Activated CD8-positive, alpha-beta memory T cell treated with anti-CD3 and anti-CD28 coated beads for 4 hours (primary cell): ENCODE data around the gene FBXL5.

Experiments used
- DNase-seq, 2 donors: peaks; one replicate each; pipeline ENCODE4 v3.0.0-alpha.2; 2020; ENCODE audit warnings: low read depth in 2 of 2

FBXL5 gene

DNA sequence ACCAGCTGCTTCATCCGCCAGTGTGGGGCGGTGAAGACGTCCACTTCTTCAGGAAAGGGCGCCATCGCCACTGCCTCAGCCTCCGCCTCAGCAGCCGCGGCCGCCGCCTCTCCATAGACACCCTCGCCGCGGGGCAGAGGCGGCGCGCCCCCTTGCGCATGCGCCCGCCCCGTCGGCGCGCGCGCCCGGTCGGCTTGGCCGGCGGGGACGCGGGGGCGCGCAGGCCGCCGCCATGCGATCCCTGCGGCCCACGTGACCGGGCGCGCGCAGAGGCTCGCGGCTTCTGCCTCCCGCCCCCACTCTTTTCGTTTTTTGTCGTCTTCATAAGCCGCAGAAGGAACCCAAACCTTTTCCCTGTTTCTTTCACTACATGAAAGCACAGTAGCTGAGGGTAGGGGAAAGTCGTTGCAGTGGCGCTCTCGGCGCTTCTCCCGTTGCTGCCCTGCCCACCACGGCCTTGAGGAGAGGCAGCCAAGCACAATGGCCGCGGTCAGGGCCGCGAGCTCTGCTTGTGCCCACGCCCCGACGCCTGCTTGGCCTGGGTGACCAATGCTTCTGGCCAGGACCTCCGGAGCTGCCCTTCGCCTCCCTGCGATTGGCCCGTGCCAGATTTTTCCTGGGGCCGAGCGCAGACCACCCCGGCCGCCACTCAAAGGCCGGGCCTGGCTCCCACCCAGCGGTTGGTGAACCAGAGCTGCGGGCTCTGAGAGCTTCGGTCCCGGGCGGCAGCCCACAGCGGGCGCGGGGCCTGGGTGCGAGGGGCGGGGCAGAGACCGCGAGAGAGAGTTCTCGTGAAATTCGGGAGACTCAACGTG, at the start of gene FBXL5:
FBXL5 (minus strand) TSS at position 135 of the 815 bp plus-strand sequence; CDS start at position 65, 70 bp downstream.
- peak; percentile 53 to 54 for DNase-seq

- DNase-seq = no peak
These were observed 49.0 kb upstream of the FBXL5 start for GRCh38 chr4:15704129-15704528.

GRCh38 chr4:15703439-15703838, 48.3 kb upstream of the FBXL5 start:
- DNase-seq = no peak

DNA sequence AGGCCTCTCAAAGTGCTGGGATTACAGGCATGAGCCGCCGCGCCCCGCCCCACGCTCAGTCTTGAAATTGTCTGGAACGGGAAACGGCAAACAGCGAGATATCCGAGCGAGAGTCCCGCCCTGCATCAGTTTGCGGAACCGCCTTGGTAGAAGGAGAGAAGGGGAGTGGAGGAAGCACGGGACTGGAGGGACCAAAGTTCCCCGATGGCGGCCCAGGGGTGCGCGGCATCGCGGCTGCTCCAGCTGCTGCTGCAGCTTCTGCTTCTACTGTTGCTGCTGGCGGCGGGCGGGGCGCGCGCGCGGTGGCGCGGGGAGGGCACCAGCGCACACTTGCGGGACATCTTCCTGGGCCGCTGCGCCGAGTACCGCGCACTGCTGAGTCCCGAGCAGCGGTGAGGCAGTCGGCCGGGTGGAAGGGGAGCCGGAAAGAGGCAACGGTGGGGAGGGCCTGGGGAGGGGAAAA, 47.8 kb upstream of the FBXL5 start, which contains the start of gene BST1:
BST1 (plus strand) TSS at position 125 of the 463 bp plus-strand sequence; CDS start at position 205, 80 bp downstream.
- DNase-seq = peak in 1 of 2 donors; percentile 10

- no peak for DNase-seq
These were observed 41.7 kb upstream of the FBXL5 start for GRCh38 chr4:15696866-15697265.

DNA sequence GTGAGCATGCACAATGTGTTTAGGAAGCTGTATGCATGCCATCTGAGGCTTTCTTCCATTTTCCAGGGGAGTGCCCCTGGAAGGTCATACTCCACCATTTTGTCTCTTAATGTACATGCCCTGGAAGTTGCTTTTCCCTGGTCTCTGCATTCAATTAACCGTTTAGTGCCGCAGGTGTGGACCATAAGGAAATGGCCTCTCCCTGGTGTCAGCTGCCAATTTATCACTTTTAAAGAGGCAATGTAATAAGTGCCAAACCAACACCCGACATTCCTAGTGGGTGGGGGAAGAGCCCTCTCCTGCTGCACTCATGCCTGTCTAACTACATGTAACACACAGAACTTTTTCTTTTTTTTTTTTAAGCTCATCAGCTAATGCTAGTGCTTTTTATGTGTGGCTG, 40.6 kb upstream of the FBXL5 start:
- no peak for DNase-seq

DNA sequence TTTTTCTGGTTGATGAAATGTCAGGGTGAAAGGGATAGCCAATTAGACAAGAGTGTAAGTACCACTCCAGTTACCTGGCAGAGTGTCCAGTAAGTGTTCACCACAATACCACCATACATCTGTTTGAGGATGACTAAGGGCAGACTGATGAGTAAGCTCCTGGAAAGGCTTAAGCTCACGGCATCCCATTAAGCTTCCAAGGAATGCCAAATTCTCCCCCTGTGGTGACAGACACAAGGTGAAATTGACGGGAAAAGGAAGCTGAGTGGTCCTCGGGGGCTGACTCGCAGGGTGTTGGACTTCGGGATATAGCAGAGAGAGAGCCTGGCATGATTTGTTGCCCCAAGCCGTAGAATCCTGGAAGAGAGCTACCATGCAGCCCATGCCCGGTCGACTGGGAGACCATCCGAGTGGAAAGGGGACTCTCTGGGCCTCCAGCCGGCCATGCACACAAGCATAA, 40.1 kb upstream of the FBXL5 start:
- DNase-seq = no peak

- DNase-seq = no peak
These were observed 39.3 kb upstream of the FBXL5 start for GRCh38 chr4:15694431-15694830.

GRCh38 chr4:15692602-15693001, 37.4 kb upstream of the FBXL5 start:
- DNase-seq = no peak

GRCh38 chr4:15691346-15692135, 36.4 kb upstream of the FBXL5 start:
- DNase-seq = no peak

DNA sequence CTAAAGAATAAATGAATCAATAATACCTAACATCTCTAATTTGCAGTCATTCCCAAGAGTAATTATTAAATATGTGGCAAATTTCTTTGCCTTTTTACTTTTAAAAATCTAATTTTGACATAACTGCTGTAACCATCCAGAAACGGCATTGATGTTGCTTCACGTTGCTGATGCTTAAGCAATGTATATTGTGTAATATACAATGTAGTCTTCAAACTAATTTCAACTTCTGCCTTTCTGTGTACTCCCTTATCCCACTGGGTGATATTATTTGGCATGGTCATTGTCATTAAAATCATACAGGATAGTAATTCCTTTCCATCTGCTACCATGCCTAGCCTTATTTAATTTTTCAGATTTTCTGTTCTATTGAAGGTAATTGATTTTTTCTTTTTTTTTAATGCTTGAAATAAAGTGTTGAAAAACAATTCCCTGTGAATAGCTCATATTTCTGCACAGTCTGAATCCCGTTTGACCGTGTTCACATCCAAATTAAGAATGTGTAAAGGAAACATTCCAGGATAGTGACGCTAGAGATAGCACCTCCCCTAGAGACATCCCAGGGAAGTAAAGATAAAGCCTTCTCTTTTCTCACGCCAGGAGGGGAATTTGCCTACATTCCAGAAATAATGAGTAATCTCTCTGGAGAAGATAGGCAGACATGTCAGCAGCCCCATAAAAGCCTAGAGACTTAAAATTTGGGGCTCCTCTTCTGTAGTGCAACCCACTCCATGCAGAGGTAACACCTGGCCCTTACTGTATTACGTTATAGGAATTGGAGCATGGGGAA, 35.1 kb upstream of the FBXL5 start:
- DNase-seq = no peak

- no peak for DNase-seq
These were observed 34.4 kb upstream of the FBXL5 start for GRCh38 chr4:15689540-15689939.

DNA sequence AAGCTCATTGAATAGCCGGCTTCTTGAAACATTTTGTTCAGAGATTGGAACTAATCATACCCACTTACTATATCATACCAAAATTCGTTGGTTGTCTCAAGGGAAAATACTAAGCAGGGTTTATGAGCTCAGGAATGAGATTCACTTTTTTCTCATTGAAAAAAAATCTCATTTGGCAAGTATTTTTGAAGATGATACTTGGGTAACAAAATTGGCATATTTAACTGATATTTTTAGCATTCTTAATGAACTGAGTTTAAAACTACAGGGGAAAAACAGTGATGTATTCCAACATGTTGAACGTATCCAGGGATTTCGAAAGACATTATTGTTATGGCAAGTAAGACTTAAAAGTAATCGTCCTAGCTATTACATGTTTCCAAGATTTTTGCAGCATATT, 32.9 kb upstream of the FBXL5 start:
- no peak for DNase-seq

DNA sequence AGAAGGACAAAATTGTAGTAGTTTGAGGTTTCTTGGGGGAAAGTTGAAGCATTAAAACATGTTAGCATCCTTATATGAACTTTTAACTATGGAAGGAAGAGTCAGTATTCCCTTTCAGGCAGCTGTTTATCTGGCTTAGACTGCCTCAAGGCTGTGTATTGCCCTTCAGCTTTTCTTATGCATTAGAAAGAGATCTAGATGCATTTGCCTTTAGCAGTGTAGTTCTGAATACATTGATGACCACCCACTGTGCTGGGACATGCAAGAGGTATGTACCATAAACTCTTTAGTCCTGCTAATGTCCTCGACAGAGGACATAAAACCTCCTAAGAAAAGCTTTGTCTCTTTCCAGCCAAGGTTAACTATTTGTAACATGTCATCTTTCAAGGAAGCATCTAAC, 29.3 kb upstream of the FBXL5 start:
- no peak for DNase-seq

DNA sequence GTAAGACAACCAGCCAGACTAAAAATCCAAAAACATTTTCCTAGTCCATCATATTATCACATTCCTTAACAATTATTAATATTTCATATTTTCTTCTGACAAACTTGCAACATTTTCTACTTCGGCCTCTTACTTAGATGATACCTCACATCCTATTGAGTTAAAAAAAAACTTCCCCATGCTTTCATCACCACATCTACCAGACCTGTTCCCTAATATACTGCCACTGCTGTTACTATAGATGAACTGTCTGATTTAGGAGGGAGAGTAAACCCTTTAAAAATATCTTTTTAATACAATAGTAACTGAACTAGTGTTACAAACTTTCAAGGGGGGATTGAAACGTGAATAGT, 28.0 kb upstream of the FBXL5 start:
- DNase-seq = no peak

DNA sequence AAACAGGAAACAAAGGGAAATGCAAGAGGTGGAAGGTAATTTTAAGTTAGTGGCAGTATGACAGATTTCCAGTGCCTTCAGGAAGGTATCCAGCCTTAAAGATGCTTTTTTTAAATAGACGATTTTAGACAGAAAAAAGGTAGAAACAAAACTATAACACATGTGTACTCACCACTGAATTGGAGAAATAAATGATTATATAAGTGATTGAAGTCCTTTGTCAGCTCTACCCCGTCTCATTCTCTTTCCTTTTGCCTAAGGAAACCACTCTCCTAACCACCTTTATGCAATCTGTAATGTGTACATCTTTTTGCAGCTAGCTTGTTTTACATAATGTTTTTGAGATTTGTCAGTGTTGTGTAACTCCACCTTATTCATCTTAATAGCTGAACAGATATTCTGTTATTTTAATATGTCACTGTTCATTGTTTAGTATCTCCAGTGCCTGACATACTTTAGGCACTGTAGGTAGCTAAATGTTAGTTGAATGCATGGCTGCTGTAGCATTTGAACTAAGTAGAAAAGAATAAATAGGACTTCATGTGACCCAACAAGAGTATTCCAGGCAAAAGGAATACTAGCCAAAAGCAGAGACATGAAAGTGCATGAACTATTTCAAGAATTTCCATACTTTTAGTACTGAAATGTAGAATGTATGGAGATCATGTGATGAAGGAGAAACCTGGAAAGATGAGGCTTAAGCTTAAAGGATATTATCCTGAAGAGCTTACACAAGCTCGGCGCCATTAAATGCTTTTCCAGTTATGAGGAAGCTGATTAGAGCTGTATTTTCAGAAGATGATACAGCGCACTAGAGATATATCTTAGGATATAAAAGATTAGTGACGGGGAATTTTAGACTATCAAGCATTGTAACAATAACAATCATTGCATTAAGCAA, 27.3 kb upstream of the FBXL5 start:
- no peak for DNase-seq

- DNase-seq = peak; percentile 90 to 92
These were observed 26.4 kb upstream of the FBXL5 start, which contains the start of gene FAM200B for GRCh38 chr4:15681372-15682241. FAM200B (plus strand) TSS chr4:15681827; CDS start chr4:15686978, 5,151 bp downstream.

DNA sequence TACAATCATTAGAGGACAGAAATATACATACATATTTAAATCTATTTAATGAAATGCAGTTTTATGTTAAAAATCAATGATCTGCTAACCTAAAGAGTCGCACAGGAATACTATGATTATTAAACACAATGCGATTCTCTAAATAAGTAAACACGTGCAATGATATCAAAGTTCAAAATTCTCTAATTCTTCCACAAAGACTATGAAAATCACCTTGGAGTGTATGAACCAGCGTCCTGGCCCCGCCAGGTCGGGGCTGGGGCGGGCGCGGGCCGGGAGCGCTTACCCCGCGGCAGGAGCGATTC, 25.9 kb upstream of the FBXL5 start:
- DNase-seq = no peak

DNA sequence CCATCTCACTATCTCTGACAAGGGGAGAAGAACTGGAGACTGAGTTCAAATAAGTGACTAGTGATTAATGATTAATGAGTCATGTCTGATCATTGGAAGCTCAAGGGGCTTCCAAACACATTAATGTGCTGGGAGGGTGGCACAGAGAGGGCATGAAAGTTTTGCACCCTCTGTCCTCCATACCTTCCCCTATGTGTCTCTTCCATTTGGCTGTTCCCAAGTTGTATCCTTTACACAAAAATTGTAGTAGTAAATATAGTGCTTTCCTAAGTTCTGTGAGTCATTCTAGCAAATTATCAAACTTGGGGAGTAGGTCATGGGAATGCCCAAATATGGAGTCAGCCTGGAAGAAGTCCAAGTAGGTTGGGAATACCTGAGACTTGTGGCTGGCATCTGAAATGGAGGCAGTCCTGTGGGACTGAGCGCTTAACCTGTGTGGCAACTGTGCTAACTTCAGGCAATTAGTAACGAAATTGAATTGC, 22.4 kb upstream of the FBXL5 start:
- no peak for DNase-seq

- no peak for DNase-seq
These were observed 21.7 kb upstream of the FBXL5 start for GRCh38 chr4:15676899-15677298.
